Ovary (tissue), 9 donors: ENCODE results near the gene NDUFA11. TPM values are rescaled to one million over a fixed set of nuclear protein-coding genes. Genes with fewer than 3 reads are reported as not detected.
A peak's percentile ranks its signal among the peaks of the same experiment; 100 is the strongest.

ENCODE experiments used
- DNase-seq, 5 donors: peaks; one replicate each; pipeline ENCODE4 v3.0.0-alpha.2; 2019 to 2020
- H3K27ac ChIP-seq, 2 donors: fragments of 200-600 bp; one replicate each; pipeline versions ENCODE4 v1.5.1 to v1.8.0; 2019 to 2022
- H3K27me3 ChIP-seq: fragments of 200-600 bp; one replicate; pipeline ENCODE4 v1.8.0; 2022
- H3K36me3 ChIP-seq: fragments of 200-600 bp; sonication (generic); one replicate; pipeline ENCODE4 v1.5.1; 2019
- H3K4me1 ChIP-seq: one replicate; pipeline ENCODE4 v1.8.1; 2013; ENCODE audit warnings: mild to moderate bottlenecking, moderate library complexity; ENCODE audit not compliant: insufficient read depth
- H3K4me3 ChIP-seq: fragments of 200-600 bp; sonication (generic); one replicate; pipeline ENCODE4 v1.5.1; 2017
- H3K9me3 ChIP-seq, 2 donors: fragments of 200-600 bp in 1 of 2; sonication (generic) in 1 of 2; one replicate each; pipeline versions ENCODE4 v1.5.1 to v1.8.1; 2013 to 2019; ENCODE audit warnings: mild to moderate bottlenecking in 1 of 2, moderate library complexity in 1 of 2
- CTCF ChIP-seq, 3 donors: fragments of 450-650 bp in 2 of 3; fragments of 200-600 bp in 1 of 3; IDR thresholded peaks; one replicate each; pipeline versions ENCODE4 v1.5.1 to v1.8.0; 2016 to 2022; ENCODE audit warnings: antibody characterized with exemption in 3 of 3, mild to moderate bottlenecking in 1 of 3
- EP300 ChIP-seq: sonication (generic); formaldehyde crosslinking; IDR thresholded peaks from one replicate; pipeline ENCODE4 v1.6.1; 2017; ENCODE audit warnings: antibody characterized with exemption
- POLR2A ChIP-seq: fragments of 450-650 bp; IDR thresholded peaks from one replicate; pipeline ENCODE4 v1.6.1; 2017; ENCODE audit warnings: antibody characterized with exemption, mild to moderate bottlenecking, moderate library complexity
- WGBS, 3 donors: extraction: QIAGEN DNeasy Blood & Tissue Kit in 1 of 3; methylation state at CpG; one replicate each; pipeline versions ENCODE4 v1.1.5 to v1.1.7; 2013 to 2017; 5-methylcytosine and 5-hydroxymethylcytosine counted together
- intact Hi-C, 4 donors: fragments of 100-400 bp; cut with DNase I; formaldehyde crosslinking; loops; one replicate each; pipeline versions ENCODE4 v1.11.0 to v1.15.1; 2022 to 2023
- polyA plus RNA-seq, 2 donors: library from polyadenylated mRNA; stranded (reverse); fragments of 200-250 nt in 1 of 2; fragments of 350-450 nt in 1 of 2; fragmentation: Illumina TruSeq in 1 of 2; extraction: RNeasy Lipid Tissue Mini Kit (QIAGEN cat#74804) in 1 of 2; gene quantifications; one replicate each; pipeline ENCODE4 v1.2.3, GENCODE V29; 2013 to 2014
- total RNA-seq, 7 donors: library from RNA; depleted of rRNA in 2 of 7; stranded (reverse); fragments of >200 nt in 2 of 7; fragmentation: NEBNext Ultra II Directional in 3 of 7; extraction: Animal tissue kit (Norgen Biotek cat#: 25700) in 3 of 7; gene quantifications; one replicate each; pipeline versions ENCODE4 v1.1.0 to v1.2.4, GENCODE V29; 2016 to 2023
- donor health status: DM: no; HTN: no; CAD: no; lungs with moderate emphysema.
- donor health status: DM: no; HTN: no; CAD: no.
- donor health status: Bipolar disorder and iron deficiency.
- donor health status: DM: yes; HTN: yes; CAD: no.
- donor health status: DM: no; HTN: no; CAD: no.
- donor health status: DM: yes; HTN: yes; CAD: no.

The NDUFA11 gene
- total and polyA plus RNA-seq, 9 donors = 3.9 to 352 (median 203) TPM

GRCh38 chr19:5925830-5926427, 22.3 kb upstream of the NDUFA11 start:
- TF ChIP-seq CTCF (IDR thresholded peaks at IDR 0.05) (no peak), POLR2A (no peak), EP300 (no peak)
- H3K27ac ChIP-seq = no peak overlapping the region
- no peaks in the 10 kb centered on the region for H3K4me1 ChIP-seq
- intact Hi-C loops = no loop called here
- no peak for DNase-seq
- H3K27me3 ChIP-seq = no peaks in the 10 kb centered on the region
- no peaks in the 10 kb centered on the region for H3K9me3 ChIP-seq
- H3K36me3 ChIP-seq = no peaks in the 10 kb centered on the region
- H3K4me3 ChIP-seq = no peak overlapping the region
- 88 to 93% (median 92%) methylated on average over 18 of the region's 18 CpGs for WGBS, 3 donors

GRCh38 chr19:5923356-5923755, 19.8 kb upstream of the NDUFA11 start:
- intact Hi-C loops = no loop called here
- no peak overlapping the region for H3K4me3 ChIP-seq
- H3K4me1 ChIP-seq = no peaks in the 10 kb centered on the region
- WGBS, 3 donors = 83 to 90% (median 87%) methylated on average over 16 of the region's 16 CpGs
- H3K27ac ChIP-seq = no peak overlapping the region
- no peaks in the 10 kb centered on the region for H3K9me3 ChIP-seq
- TF ChIP-seq CTCF (IDR thresholded peaks at IDR 0.05) = no peak
- TF ChIP-seq POLR2A = no peak
- TF ChIP-seq EP300 = no peak
- H3K27me3 ChIP-seq = no peaks in the 10 kb centered on the region
- no peaks in the 10 kb centered on the region for H3K36me3 ChIP-seq
- DNase-seq = no peak

GRCh38 chr19:5922161-5922545, 18.6 kb upstream of the NDUFA11 start:
- H3K4me3 ChIP-seq = no peak overlapping the region
- H3K27ac ChIP-seq = peak overlapping the region in 1 of 2 donors; percentile 5
- intact Hi-C loops = no loop called here
- H3K36me3 ChIP-seq = no peaks in the 10 kb centered on the region
- H3K4me1 ChIP-seq = no peaks in the 10 kb centered on the region
- 85 to 90% (median 89%) methylated on average over 12 of the region's 12 CpGs for WGBS, 3 donors
- TF ChIP-seq CTCF (IDR thresholded peaks at IDR 0.05) = no peak
- TF ChIP-seq POLR2A = no peak
- no peak for TF ChIP-seq EP300
- H3K27me3 ChIP-seq = no peaks in the 10 kb centered on the region
- H3K9me3 ChIP-seq = no peaks in the 10 kb centered on the region
- DNase-seq = no peak

GRCh38 chr19:5921516-5922160, 18.0 kb upstream of the NDUFA11 start:
- TF ChIP-seq CTCF (IDR thresholded peaks at IDR 0.05) (no peak), EP300 (no peak), POLR2A (no peak)
- intact Hi-C loops = no loop called here
- no peak overlapping the region for H3K4me3 ChIP-seq
- no peaks in the 10 kb centered on the region for H3K36me3 ChIP-seq
- peak in 1 of 5 donors; percentile 50 for DNase-seq
- no peaks in the 10 kb centered on the region for H3K27me3 ChIP-seq
- no peaks in the 10 kb centered on the region for H3K4me1 ChIP-seq
- WGBS, 3 donors = 55 to 76% (median 59%) methylated on average over 21 of the region's 21 CpGs
- peak overlapping the region in 1 of 2 donors; percentile 17 for H3K27ac ChIP-seq
- H3K9me3 ChIP-seq = no peaks in the 10 kb centered on the region
